ENCODE measurements around the gene KPTN.

GRCh38 chr19:47485210-47485609, 1.2 kb upstream of the KPTN start:
- TF ChIP-seq POLR2A (IDR thresholded peaks at IDR 0.05) (no peak), CTCF (IDR thresholded peaks at IDR 0.05) (no peak)

Data from lower leg skin (tissue), 3 donors.